ENCODE measurements around the gene CCK.

Gene CCK

GRCh38 chr3:42265059-42265991, 660 bp downstream of the CCK start:
- DNase-seq, result no peak

- no peak for DNase-seq
Observed at GRCh38 chr3:42264399-42265058, 1.5 kb downstream of the CCK start.

GRCh38 chr3:42263354-42264346, 2.3 kb downstream of the CCK start:
- DNase-seq, result no peak

- no peak for DNase-seq
Observed at GRCh38 chr3:42262525-42262924, 3.5 kb downstream of the CCK start.

GRCh38 chr3:42257007-42257406, 9.0 kb downstream of the CCK start:
- DNase-seq, result no peak

GRCh38 chr3:42256135-42256819, 9.7 kb downstream of the CCK start:
- DNase-seq, result no peak

- no peak for DNase-seq
Observed at GRCh38 chr3:42254566-42254965, 11.4 kb downstream of the CCK start.

- DNase-seq, result no peak
Observed at GRCh38 chr3:42250761-42251160, 15.2 kb downstream of the CCK start.

- DNase-seq, result peak in 1 of 2 experiments; percentile 10
Observed at GRCh38 chr3:42247576-42248027, 18.4 kb downstream of the CCK start.

GRCh38 chr3:42246091-42246490, 19.9 kb downstream of the CCK start:
- DNase-seq, result no peak

- no peak for DNase-seq
Observed at GRCh38 chr3:42236611-42237010, 29.4 kb downstream of the CCK start.

- DNase-seq, result no peak
Observed at GRCh38 chr3:42235532-42235931, 30.5 kb downstream of the CCK start.

GRCh38 chr3:42230860-42231259, 35.1 kb downstream of the CCK start:
- DNase-seq, result no peak

GRCh38 chr3:42229942-42230688, 35.9 kb downstream of the CCK start:
- DNase-seq, result peak in 1 of 2 experiments; percentile 3

GRCh38 chr3:42229266-42229941, 36.6 kb downstream of the CCK start:
- DNase-seq, result no peak

GRCh38 chr3:42228796-42229195, 37.2 kb downstream of the CCK start:
- no peak for DNase-seq

- no peak for DNase-seq
Observed at GRCh38 chr3:42226470-42227425, 39.2 kb downstream of the CCK start.

GRCh38 chr3:42225486-42226363, 40.3 kb downstream of the CCK start:
- DNase-seq, result no peak

Data from NCI-H187 (cell line).